H1 (cell line): ENCODE measurements around the gene SEMA3D. TPM values are rescaled to one million over a fixed set of nuclear protein-coding genes. Genes with fewer than 3 reads are reported as not detected.

Experiments used
- CTCF ChIA-PET: fragments of 300-600 bp; sonication (Branson Sonifier 250); formaldehyde crosslinking; loops from one replicate; lab custom pipeline; 2021; ENCODE audit not compliant: partially characterized antibody; lab: Charles Lee
- POLR2A ChIA-PET: fragments of 300-600 bp; sonication (Branson Sonifier 250); formaldehyde crosslinking; loops from one replicate; lab custom pipeline; 2021; ENCODE audit warnings: inconsistent platforms; ENCODE audit not compliant: partially characterized antibody; lab: Charles Lee
- DNase-seq, 2 experiments: peaks; one replicate each; pipeline versions ENCODE4 v3.0.0 to v3.0.0-alpha.2; 2010 to 2022; ENCODE audit warnings: low spot score in 2 of 2, low read depth in 1 of 2, mixed read lengths in 1 of 2
- FAIRE-seq: peaks from 2 replicates; lab custom pipeline; 2011; peaks lifted over from hg19 to GRCh38; lab: Jason Lieb, UNC
- H2AFZ ChIP-seq: 2 replicates; pipeline ENCODE4 v1.8.1; 2012; ENCODE audit warnings: low read length, inconsistent platforms
- H2AK5ac ChIP-seq: 2 replicates; pipeline ENCODE4 v1.6.1; 2013; ENCODE audit warnings: low read depth, low read length
- H2BK120ac ChIP-seq: replicated peaks from 2 replicates; pipeline ENCODE3; 2013; ENCODE audit warnings: low read depth, low read length, inconsistent platforms
- H2BK12ac ChIP-seq: 2 replicates; pipeline ENCODE4 v1.6.1; 2013; ENCODE audit warnings: low read depth, low read length
- H2BK15ac ChIP-seq: 2 replicates; pipeline ENCODE4 v1.6.1; 2013; ENCODE audit warnings: low read length
- H2BK20ac ChIP-seq: 2 replicates; pipeline ENCODE4 v1.6.1; 2013; ENCODE audit warnings: low read length
- H2BK5ac ChIP-seq: 2 replicates; pipeline ENCODE4 v1.6.1; 2013; ENCODE audit warnings: low read depth, low read length
- H3K14ac ChIP-seq: 2 replicates; pipeline ENCODE4 v1.6.1; 2013; ENCODE audit warnings: inconsistent platforms; ENCODE audit not compliant: insufficient read length
- H3K18ac ChIP-seq: 2 replicates; pipeline ENCODE4 v1.6.1; 2013; ENCODE audit warnings: low read length; ENCODE audit errors: extremely low read depth
- H3K23ac ChIP-seq: 2 replicates; pipeline ENCODE4 v1.6.1; 2013; ENCODE audit warnings: inconsistent platforms; ENCODE audit not compliant: insufficient read length
- H3K23me2 ChIP-seq: 2 replicates; pipeline ENCODE4 v1.6.1; 2013; ENCODE audit warnings: low read depth, low read length
- H3K27ac ChIP-seq: 2 replicates; pipeline ENCODE4 v1.6.1; 2011; ENCODE audit warnings: low read depth, low read length, inconsistent platforms
- H3K27me3 ChIP-seq, 4 experiments: replicated peaks in 1 of 4; 1 replicate in 1 of 4; 2 replicates in 3 of 4; pipeline versions ENCODE4 v1.6.1 to v1.8.1; 2011 to 2013; ENCODE audit warnings: low read length in 3 of 4, mild to moderate bottlenecking in 3 of 4, inconsistent platforms in 2 of 4, mixed read lengths in 2 of 4, moderate library complexity in 1 of 4; ENCODE audit not compliant: control insufficient read depth in 3 of 4, insufficient read depth in 3 of 4; ENCODE audit errors: extremely low read depth in 1 of 4
- H3K36me3 ChIP-seq, 4 experiments: 2 replicates each; pipeline versions ENCODE4 v1.6.1 to v1.8.1; 2011 to 2013; ENCODE audit warnings: mild to moderate bottlenecking in 4 of 4, low read length in 3 of 4, moderate library complexity in 2 of 4, control low read depth in 1 of 4, inconsistent platforms in 1 of 4; ENCODE audit not compliant: insufficient read depth in 4 of 4, control insufficient read depth in 2 of 4
- H3K4ac ChIP-seq: replicated peaks from 2 replicates; pipeline ENCODE3; 2013; ENCODE audit warnings: low read length, low read depth, mixed read lengths, inconsistent platforms; ENCODE audit not compliant: insufficient read length
- H3K4me1 ChIP-seq, 4 experiments: replicated peaks in 1 of 4; 1 replicate in 1 of 4; 2 replicates in 3 of 4; pipeline versions ENCODE4 v1.6.1 to v1.8.1; 2011 to 2013; ENCODE audit warnings: low read length in 3 of 4, inconsistent platforms in 2 of 4, mixed read lengths in 1 of 4; ENCODE audit not compliant: insufficient read depth in 4 of 4, control insufficient read depth in 3 of 4
- H3K4me2 ChIP-seq, 2 experiments: 2 replicates each; pipeline versions ENCODE4 v1.6.1 to v1.8.1; 2011 to 2013; ENCODE audit warnings: low read depth in 2 of 2, low read length in 2 of 2, control low read depth in 1 of 2, inconsistent platforms in 1 of 2, mild to moderate bottlenecking in 1 of 2; ENCODE audit not compliant: insufficient read depth in 1 of 2
- H3K4me3 ChIP-seq, 4 experiments: fragments of 200-600, 300-600 bp in 1 of 4; sonication (generic), shearing (Covaris generic), sonication (Bioruptor Twin) in 1 of 4; 2 replicates each; pipeline versions ENCODE4 v1.5.1 to v1.8.1; 2011 to 2016; ENCODE audit warnings: low read length in 4 of 4, low read depth in 3 of 4, control low read depth in 2 of 4, inconsistent platforms in 2 of 4, mild to moderate bottlenecking in 2 of 4, mixed read lengths in 1 of 4, moderate library complexity in 1 of 4; ENCODE audit not compliant: insufficient read depth in 2 of 4; ENCODE audit errors: extremely low read depth in 1 of 4
- H3K56ac ChIP-seq: replicated peaks from 2 replicates; pipeline ENCODE3; 2013; ENCODE audit warnings: low read depth, mild to moderate bottlenecking, mixed read lengths, low read length, inconsistent platforms; ENCODE audit not compliant: insufficient read length
- H3K79me1 ChIP-seq: 2 replicates; pipeline ENCODE4 v1.6.1; 2013; ENCODE audit warnings: low read depth, low read length, control low read depth
- H3K79me2 ChIP-seq, 2 experiments: 2 replicates each; pipeline versions ENCODE4 v1.6.1 to v1.8.1; 2012 to 2013; ENCODE audit warnings: low read length in 2 of 2, mild to moderate bottlenecking in 2 of 2, inconsistent platforms in 1 of 2; ENCODE audit not compliant: insufficient read depth in 2 of 2, control insufficient read depth in 1 of 2
- H3K9ac ChIP-seq, 4 experiments: replicated peaks in 1 of 4; 1 replicate in 1 of 4; 2 replicates in 3 of 4; pipeline versions ENCODE4 v1.6.1 to v1.8.1; 2011 to 2013; ENCODE audit warnings: low read depth in 3 of 4, low read length in 3 of 4, control low read depth in 2 of 4, mild to moderate bottlenecking in 2 of 4, moderate library complexity in 2 of 4, inconsistent platforms in 1 of 4; ENCODE audit errors: extremely low read depth in 1 of 4
- H3K9me3 ChIP-seq, 2 experiments: 2 replicates each; pipeline versions ENCODE4 v1.6.1 to v1.8.1; 2012 to 2013; ENCODE audit warnings: mild to moderate bottlenecking in 2 of 2, moderate library complexity in 2 of 2, control low read depth in 1 of 2, inconsistent platforms in 1 of 2, low read depth in 1 of 2, low read length in 1 of 2, mixed read lengths in 1 of 2; ENCODE audit not compliant: insufficient read depth in 2 of 2
- H4K20me1 ChIP-seq, 2 experiments: replicated peaks in 1 of 2; 2 replicates each; pipeline versions ENCODE3 to v1.8.1; 2011 to 2013; ENCODE audit warnings: inconsistent platforms in 2 of 2, low read length in 2 of 2, mild to moderate bottlenecking in 1 of 2; ENCODE audit not compliant: insufficient read depth in 2 of 2, control insufficient read depth in 1 of 2
- H4K5ac ChIP-seq: 2 replicates; pipeline ENCODE4 v1.6.1; 2013; ENCODE audit warnings: low read length, low read depth, mixed read lengths, inconsistent platforms; ENCODE audit not compliant: insufficient read length
- H4K8ac ChIP-seq: 2 replicates; pipeline ENCODE4 v1.8.0; 2013; ENCODE audit warnings: mild to moderate bottlenecking, moderate library complexity, low read length, inconsistent platforms; ENCODE audit not compliant: insufficient read depth; ENCODE audit errors: extremely low read depth
- H4K91ac ChIP-seq: replicated peaks from 2 replicates; pipeline ENCODE3; 2013; ENCODE audit warnings: low read length, mixed read lengths, inconsistent platforms; ENCODE audit not compliant: insufficient read length
- BRCA1 ChIP-seq: IDR thresholded peaks from 2 replicates; pipeline ENCODE4 v1.6.1; 2012; ENCODE audit warnings: low read depth, low read length, improper control_type of control experiment
- CHD1 ChIP-seq: IDR thresholded peaks from 2 replicates; pipeline ENCODE4 v1.6.1; 2012; ENCODE audit warnings: low read depth, low read length, improper control_type of control experiment
- E2F6 ChIP-seq: IDR thresholded peaks from 2 replicates; pipeline ENCODE4 v1.6.1; 2012; ENCODE audit warnings: inconsistent platforms
- KDM1A ChIP-seq: fragments of 200-600, 300-600 bp; sonication (generic); IDR thresholded peaks from 2 replicates; pipeline ENCODE4 v1.7.1; 2016; ENCODE audit warnings: mild to moderate bottlenecking, low read length, borderline replicate concordance
- PHF8 ChIP-seq: fragments of 200-600 bp; sonication (generic); conservative IDR thresholded peaks from 2 replicates; pipeline ENCODE4 v1.7.1; 2012; ENCODE audit warnings: low read depth, mild to moderate bottlenecking, inconsistent platforms, low read length, moderate library complexity
- POLR2A ChIP-seq, 2 experiments: IDR thresholded peaks; 1 replicate in 1 of 2; 2 replicates in 1 of 2; pipeline ENCODE4 v1.6.1; 2011; ENCODE audit warnings: low read depth in 2 of 2, low read length in 2 of 2, mild to moderate bottlenecking in 2 of 2; ENCODE audit errors: control extremely low read depth in 1 of 2
- RNF2 ChIP-seq: fragments of 200-900, 300-1000 bp; sonication (generic); IDR thresholded peaks from 2 replicates; pipeline ENCODE4 v1.7.1; 2016; ENCODE audit warnings: borderline replicate concordance, low read depth, mild to moderate bottlenecking, antibody characterized with exemption, low read length; ENCODE audit not compliant: poor library complexity, severe bottlenecking; ENCODE audit errors: missing control alignments
- SIN3A ChIP-seq, 2 experiments: IDR thresholded peaks in 1 of 2; conservative IDR thresholded peaks in 1 of 2; 2 replicates each; pipeline ENCODE4 v1.6.1; 2011 to 2012; ENCODE audit warnings: low read length in 2 of 2, improper control_type of control experiment in 1 of 2, low read depth in 1 of 2, mild to moderate bottlenecking in 1 of 2
- SP1 ChIP-seq: IDR thresholded peaks from 2 replicates; pipeline ENCODE4 v1.6.1; 2011; ENCODE audit warnings: low read depth, low read length
- SRF ChIP-seq: IDR thresholded peaks from 2 replicates; pipeline ENCODE4 v1.6.1; 2011; ENCODE audit warnings: mild to moderate bottlenecking, low read depth, low read length, moderate library complexity
- TAF1 ChIP-seq: IDR thresholded peaks from 2 replicates; pipeline ENCODE4 v1.6.1; 2011; ENCODE audit warnings: mild to moderate bottlenecking, low read depth, low read length
- USF2 ChIP-seq: IDR thresholded peaks from 2 replicates; pipeline ENCODE4 v1.6.1; 2011; ENCODE audit warnings: low read length, improper control_type of control experiment
- YY1 ChIP-seq: IDR thresholded peaks from 2 replicates; pipeline ENCODE4 v1.6.1; 2011; ENCODE audit warnings: low read depth, mild to moderate bottlenecking, low read length
- WGBS, 2 experiments: shearing (Covaris generic) in 1 of 2; methylation state at CpG; one replicate each; pipeline versions ENCODE4 v1.1.6 to v1.1.7; 2013 to 2015; ENCODE audit warnings: low lambda C conversion rate in 2 of 2, mixed read lengths in 2 of 2, inconsistent platforms in 1 of 2, low coverage in 1 of 2, missing lambda C conversion rate in 1 of 2; ENCODE audit not compliant: insufficient replicate concordance in 2 of 2, insufficient coverage in 1 of 2, insufficient read length in 1 of 2; ENCODE audit errors: extremely low coverage in 1 of 2, missing lambda C conversion rate in 1 of 2; 5-methylcytosine and 5-hydroxymethylcytosine counted together
- polyA plus RNA-seq, 7 experiments: library from polyadenylated mRNA; depleted of rRNA in 3 of 7; stranded (reverse) in 5 of 7; unstranded in 2 of 7; fragments of >200 nt in 5 of 7; fragments of 200-250 nt in 2 of 7; gene quantifications; 1 replicate in 5 of 7; 2 replicates in 1 of 7; 4 replicates in 1 of 7; pipeline versions ENCODE4 v1.2.1 to v1.2.3, GENCODE V29; 2011 to 2013; ENCODE audit warnings: missing spikeins in 2 of 7, mixed read lengths in 2 of 7
- total RNA-seq: library from RNA; stranded (reverse); fragmentation: NEBNext Ultra II Directional; extraction: Animal tissue kit (Norgen Biotek cat#: 25700); gene quantifications from 2 replicates; pipeline ENCODE4 v1.2.1, GENCODE V29; 2021

The SEMA3D gene
- total and polyA plus RNA-seq, 2 of the 8 experiments (the other 6 are each of a cell fraction or from before 2014, with no cell fraction given): 1.6 to 3.5 TPM

GRCh38 chr7:85164376-85164775 lies 22.5 kb downstream of the SEMA3D start:
- H3K79me2 ChIP-seq: no peaks in the 10 kb centered on the region
- FAIRE-seq (no peak), DNase-seq (no peak)
- no peaks in the 10 kb centered on the region for H3K27me3 ChIP-seq
- H3K79me1 ChIP-seq: no peaks in the 10 kb centered on the region
- H3K56ac ChIP-seq: no peak overlapping the region
- no peaks in the 10 kb centered on the region for H3K23me2 ChIP-seq
- H3K4me3 ChIP-seq: no peak overlapping the region
- no peak overlapping the region for H3K14ac ChIP-seq
- H3K36me3 ChIP-seq: no peaks in the 10 kb centered on the region
- POLR2A ChIA-PET: no interaction called here
- no peak overlapping the region for H2BK15ac ChIP-seq
- CTCF ChIA-PET: interaction anchor here (0.6 kb wide), 1 partner anchor 9 kb away, joined by 4 read pairs; no protein-coding TSS in a partner anchor
- no peak overlapping the region for H4K91ac ChIP-seq
- no peak overlapping the region for H2AK5ac ChIP-seq
- no peak overlapping the region for H3K18ac ChIP-seq
- H3K4me1 ChIP-seq: no peaks in the 10 kb centered on the region
- H4K20me1 ChIP-seq: no peaks in the 10 kb centered on the region
- no peak overlapping the region for H3K23ac ChIP-seq
- no peak overlapping the region for H4K8ac ChIP-seq
- WGBS, 2 experiments: 100% methylated on average over 1 of the region's 1 CpG; no CpG with 5 or more reads in 1 of the 2 experiments
- H2BK12ac ChIP-seq: no peak overlapping the region
- no peak overlapping the region for H3K27ac ChIP-seq
- no peak overlapping the region for H3K4ac ChIP-seq
- no peak overlapping the region for H4K5ac ChIP-seq
- no peak overlapping the region for H3K9ac ChIP-seq
- no peak overlapping the region for H2AFZ ChIP-seq
- no peaks in the 10 kb centered on the region for H3K9me3 ChIP-seq
- no peak overlapping the region for H2BK120ac ChIP-seq
- no peak overlapping the region for H2BK20ac ChIP-seq
- H2BK5ac ChIP-seq: no peak overlapping the region
- no peak overlapping the region for H3K4me2 ChIP-seq
- TF ChIP-seq USF2 (no peak), KDM1A (no peak), YY1 (no peak), POLR2A (IDR thresholded peaks at IDR 0.05; ENCODE audit: control extremely low read depth in 1 of 2, low read depth in 2 of 2, low read length in 2 of 2) (no peak), PHF8 (no peak), SIN3A (conservative IDR thresholded peaks at IDR 0.05 in 1 of 2, IDR thresholded peaks at IDR 0.05 in 1 of 2; ENCODE audit: low read depth in 1 of 2, low read length in 2 of 2) (no peak), BRCA1 (no peak), SRF (no peak), SP1 (no peak), TAF1 (no peak), E2F6 (no peak), CHD1 (no peak), RNF2 (no peak)
